Smooth muscle cell (in vitro differentiated cells): ENCODE results near the gene YTHDC2. TPM values are rescaled to one million over a fixed set of nuclear protein-coding genes. Genes with fewer than 3 reads are reported as not detected.

ENCODE experiments used
- DNase-seq: peaks from one replicate; lab custom pipeline; 2025; ENCODE audit not compliant: unreplicated experiment; lab: John Stamatoyannopoulos, UW
- H2AFZ ChIP-seq: fragments of 200-600 bp; sonication (generic); 2 replicates; pipeline ENCODE4 v1.6.0; 2016; ENCODE audit warnings: antibody characterized with exemption, low read depth, mild to moderate bottlenecking
- H3F3A ChIP-seq: fragments of 200-600 bp; sonication (generic); 2 replicates; pipeline ENCODE4 v1.6.0; 2017; ENCODE audit warnings: antibody characterized with exemption, low read depth
- H3K27ac ChIP-seq: fragments of 200-600 bp; sonication (generic); 2 replicates; pipeline ENCODE4 v1.5.1; 2016; ENCODE audit warnings: low read depth, mild to moderate bottlenecking
- H3K27me3 ChIP-seq: fragments of 200-600 bp; sonication (generic); 2 replicates; pipeline ENCODE4 v1.6.1; 2016; ENCODE audit warnings: low read depth, mild to moderate bottlenecking
- H3K36me3 ChIP-seq: fragments of 200-600 bp; sonication (generic); 2 replicates; pipeline ENCODE4 v1.5.1; 2016; ENCODE audit warnings: low read depth
- H3K4me1 ChIP-seq: fragments of 200-600 bp; sonication (generic); 2 replicates; pipeline ENCODE4 v1.5.1; 2016; ENCODE audit warnings: low read depth
- H3K4me2 ChIP-seq: fragments of 200-600 bp; sonication (generic); 2 replicates; pipeline ENCODE4 v1.6.0; 2016; ENCODE audit warnings: mild to moderate bottlenecking
- H3K4me3 ChIP-seq: fragments of 200-600 bp; sonication (generic); 2 replicates; pipeline ENCODE4 v1.5.1; 2016; ENCODE audit warnings: mild to moderate bottlenecking
- H3K79me2 ChIP-seq: fragments of 200-600 bp; sonication (generic); 2 replicates; pipeline ENCODE4 v1.6.0; 2016; ENCODE audit warnings: low read depth, mild to moderate bottlenecking
- H3K9ac ChIP-seq: fragments of 200-600 bp; sonication (generic); 2 replicates; pipeline ENCODE4 v1.6.0; 2016; ENCODE audit warnings: low read depth
- H3K9me3 ChIP-seq: fragments of 200-600 bp; sonication (generic); replicated peaks from 2 replicates; pipeline ENCODE4 v1.5.1; 2016; ENCODE audit warnings: low read depth
- H4K20me1 ChIP-seq: fragments of 200-600 bp; sonication (generic); 2 replicates; pipeline ENCODE4 v1.6.0; 2016; ENCODE audit warnings: low read depth
- WGBS: methylation state at CpG from one replicate; pipeline ENCODE4 v1.1.7; 2016; ENCODE audit warnings: low lambda C conversion rate; 5-methylcytosine and 5-hydroxymethylcytosine counted together
- polyA plus RNA-seq: library from polyadenylated mRNA; unstranded; fragments of >200 nt; fragmentation: Nextera tagmentation; extraction: Ambion mirVana; gene quantifications from 2 replicates; pipeline ENCODE4 v1.2.1, GENCODE V29; 2016
- total RNA-seq: library from RNA; depleted of rRNA; stranded (reverse); fragments of >200 nt; gene quantifications from 2 replicates; pipeline ENCODE4 v1.2.3, GENCODE V29; 2014
- TF ChIP-seq, protein P1 (sequence below): fragments of 200-600 bp; sonication (generic); IDR thresholded peaks from 2 replicates; pipeline ENCODE4 v1.5.1; 2017; ENCODE audit warnings: borderline replicate concordance, mild to moderate bottlenecking, antibody characterized with exemption; ENCODE audit not compliant: insufficient read depth, poor library complexity, severe bottlenecking

YTHDC2 gene
- total and polyA plus RNA-seq, 2 experiments from 2014 or later = 5.4 to 12.7 TPM

DNA sequence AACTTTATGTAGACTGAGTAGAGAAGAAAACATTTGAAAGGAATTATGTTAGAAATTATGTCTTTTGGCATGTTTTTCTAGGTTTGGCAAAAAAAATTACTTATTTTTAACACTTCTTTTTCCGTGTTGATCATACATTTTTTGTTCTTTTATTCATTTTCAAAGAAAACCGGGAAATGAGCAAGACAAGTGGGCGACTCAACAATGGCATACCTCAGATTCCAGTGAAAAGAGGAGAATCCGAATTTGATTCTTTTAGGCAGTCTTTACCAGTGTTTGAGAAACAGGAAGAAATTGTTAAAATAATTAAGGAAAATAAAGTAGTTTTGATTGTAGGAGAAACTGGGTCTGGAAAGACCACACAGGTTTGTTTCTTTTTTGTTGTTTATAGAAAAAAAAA, 12.9 kb downstream of the YTHDC2 start:
- Histone ChIP-seq H3K9me3 (peaks cover 8% of the 10 kb centered on the region), H3K4me2 (no peak overlapping the region), H3K79me2 (peaks cover 27% of the 10 kb centered on the region), H3K27me3 (no peaks in the 10 kb centered on the region), H3K4me3 (no peak overlapping the region), H3K4me1 (no peaks in the 10 kb centered on the region), H3F3A (no peaks in the 10 kb centered on the region), H3K9ac (no peak overlapping the region), H2AFZ (no peak overlapping the region), H4K20me1 (peaks cover 3% of the 10 kb centered on the region), H3K36me3 (peaks cover 13% of the 10 kb centered on the region), H3K27ac (no peak overlapping the region)
- DNase-seq = no peak
- 79% methylated on average over 4 of the region's 4 CpGs for WGBS
- TF ChIP-seq, protein P1, sequence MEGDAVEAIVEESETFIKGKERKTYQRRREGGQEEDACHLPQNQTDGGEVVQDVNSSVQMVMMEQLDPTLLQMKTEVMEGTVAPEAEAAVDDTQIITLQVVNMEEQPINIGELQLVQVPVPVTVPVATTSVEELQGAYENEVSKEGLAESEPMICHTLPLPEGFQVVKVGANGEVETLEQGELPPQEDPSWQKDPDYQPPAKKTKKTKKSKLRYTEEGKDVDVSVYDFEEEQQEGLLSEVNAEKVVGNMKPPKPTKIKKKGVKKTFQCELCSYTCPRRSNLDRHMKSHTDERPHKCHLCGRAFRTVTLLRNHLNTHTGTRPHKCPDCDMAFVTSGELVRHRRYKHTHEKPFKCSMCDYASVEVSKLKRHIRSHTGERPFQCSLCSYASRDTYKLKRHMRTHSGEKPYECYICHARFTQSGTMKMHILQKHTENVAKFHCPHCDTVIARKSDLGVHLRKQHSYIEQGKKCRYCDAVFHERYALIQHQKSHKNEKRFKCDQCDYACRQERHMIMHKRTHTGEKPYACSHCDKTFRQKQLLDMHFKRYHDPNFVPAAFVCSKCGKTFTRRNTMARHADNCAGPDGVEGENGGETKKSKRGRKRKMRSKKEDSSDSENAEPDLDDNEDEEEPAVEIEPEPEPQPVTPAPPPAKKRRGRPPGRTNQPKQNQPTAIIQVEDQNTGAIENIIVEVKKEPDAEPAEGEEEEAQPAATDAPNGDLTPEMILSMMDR = no peak

DNA sequence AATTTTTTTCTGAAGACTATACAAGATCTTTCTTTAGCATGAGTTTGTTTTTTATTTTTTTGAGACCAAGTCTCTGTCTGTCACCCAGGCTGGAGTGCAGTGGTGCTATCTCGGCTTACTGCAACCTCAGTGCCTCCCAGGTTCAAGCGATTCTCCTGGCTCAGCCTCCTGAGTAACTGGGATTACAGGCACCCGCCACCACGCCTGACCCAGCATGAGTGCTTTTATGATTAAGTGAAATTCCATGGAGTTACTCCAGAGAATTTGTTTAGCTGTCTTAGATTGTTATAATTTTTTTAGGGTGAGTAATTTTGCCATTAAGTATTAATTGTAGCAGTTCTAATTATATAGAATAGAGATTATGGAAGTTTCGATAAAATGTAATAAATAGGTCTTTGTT, 14.3 kb downstream of the YTHDC2 start:
- no peak overlapping the region for H3K9ac ChIP-seq
- H3F3A ChIP-seq = no peaks in the 10 kb centered on the region
- no peak overlapping the region for H3K4me2 ChIP-seq
- no peak overlapping the region for H2AFZ ChIP-seq
- peaks cover 26% of the 10 kb centered on the region for H3K79me2 ChIP-seq
- H3K4me1 ChIP-seq = no peaks in the 10 kb centered on the region
- H3K36me3 ChIP-seq = peaks cover 17% of the 10 kb centered on the region
- H3K27me3 ChIP-seq = no peaks in the 10 kb centered on the region
- H4K20me1 ChIP-seq = peaks cover 3% of the 10 kb centered on the region
- 91% methylated on average over 5 of the region's 5 CpGs for WGBS
- peaks cover 10% of the 10 kb centered on the region for H3K9me3 ChIP-seq
- no peak overlapping the region for H3K4me3 ChIP-seq
- TF ChIP-seq, protein P1 = no peak
- no peak for DNase-seq
- no peak overlapping the region for H3K27ac ChIP-seq

DNA sequence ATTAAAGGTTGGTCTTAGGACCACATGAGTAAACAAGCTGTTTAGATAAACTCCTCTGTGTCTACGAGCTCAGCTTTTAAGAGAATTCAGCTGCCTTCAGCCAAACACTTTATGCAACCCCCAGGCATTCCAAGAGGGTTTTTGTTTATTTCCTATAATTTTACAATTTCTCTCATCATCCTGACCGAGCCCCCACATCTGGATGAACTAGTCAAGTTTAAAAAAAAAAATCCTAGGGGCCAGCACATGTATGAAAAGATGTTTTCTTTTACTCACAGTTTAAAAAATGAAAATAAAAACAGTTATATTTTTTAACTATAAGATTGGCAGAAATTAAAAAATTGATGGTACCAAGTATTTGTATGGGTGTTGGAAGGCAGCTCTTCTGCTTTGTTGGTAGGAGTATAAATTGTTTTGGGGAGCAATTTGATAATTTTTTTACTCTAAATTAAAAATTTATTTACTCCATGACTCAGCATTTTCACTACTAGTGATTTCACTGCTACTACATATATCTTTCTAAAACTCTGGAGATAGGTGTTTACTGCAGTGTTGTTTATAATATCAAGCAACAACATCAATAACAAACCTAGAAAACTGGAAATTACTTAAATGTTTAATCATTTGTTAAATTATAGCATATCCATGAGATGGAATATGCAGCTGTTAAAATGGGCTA, 18.1 kb downstream of the YTHDC2 start:
- Histone ChIP-seq H3K36me3 (peaks cover 29% of the 10 kb centered on the region), H3K79me2 (peaks cover 9% of the 10 kb centered on the region), H3F3A (no peaks in the 10 kb centered on the region), H4K20me1 (no peaks in the 10 kb centered on the region), H3K4me1 (no peaks in the 10 kb centered on the region), H3K9ac (no peak overlapping the region), H2AFZ (no peak overlapping the region), H3K4me2 (no peak overlapping the region), H3K4me3 (no peak overlapping the region), H3K9me3 (peaks cover 10% of the 10 kb centered on the region), H3K27me3 (no peaks in the 10 kb centered on the region), H3K27ac (no peak overlapping the region)
- TF ChIP-seq, protein P1 = no peak
- DNase-seq = no peak
- WGBS = 89% methylated on average over 2 of the region's 2 CpGs

GRCh38 chr5:113538313-113538712, 24.8 kb downstream of the YTHDC2 start:
- Histone ChIP-seq H3K9me3 (no peaks in the 10 kb centered on the region), H3K27ac (no peak overlapping the region), H3K79me2 (no peaks in the 10 kb centered on the region), H3F3A (no peaks in the 10 kb centered on the region), H3K4me3 (no peak overlapping the region), H3K4me2 (no peak overlapping the region), H3K27me3 (no peaks in the 10 kb centered on the region), H3K4me1 (no peaks in the 10 kb centered on the region), H3K9ac (no peak overlapping the region), H4K20me1 (no peaks in the 10 kb centered on the region), H2AFZ (no peak overlapping the region), H3K36me3 (peaks cover 12% of the 10 kb centered on the region)
- TF ChIP-seq, protein P1 = no peak
- 97% methylated on average over 2 of the region's 2 CpGs for WGBS
- DNase-seq = no peak
